Measurements from ENCODE around the gene KCNK16.

DNA sequence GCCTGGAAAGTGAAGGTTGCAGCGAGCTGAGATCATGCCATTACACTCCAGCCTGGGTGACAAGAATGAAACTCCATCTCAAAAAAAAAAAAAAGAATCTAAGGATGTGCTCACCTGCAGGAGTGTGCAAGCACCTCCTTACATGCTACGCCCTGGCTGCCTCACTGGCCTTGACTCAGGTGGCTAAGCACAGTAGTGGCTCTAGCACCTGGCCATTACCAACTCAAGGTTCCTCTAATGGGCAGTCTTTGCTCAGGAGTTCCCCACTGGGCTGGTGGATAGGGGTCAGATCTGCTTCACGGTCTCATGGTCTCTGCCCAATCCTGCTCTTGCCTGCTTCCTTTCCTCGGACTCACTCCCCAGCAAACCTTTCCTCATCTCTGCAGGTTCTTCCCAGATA lies 48.0 kb downstream of the KCNK16 start:
- TF ChIP-seq CTCF (IDR thresholded peaks at IDR 0.05) (no peak), POLR2A (IDR thresholded peaks at IDR 0.05) (no peak)
